Esophagus muscularis mucosa (tissue), 4 donors: ENCODE results near the gene SIGLEC8.

Experiments used
- CTCF ChIP-seq, 3 experiments: fragments of 200-600 bp in 2 of 3; fragments of 450-650 bp in 1 of 3; sonication (generic) in 2 of 3; IDR thresholded peaks; one replicate each; pipeline ENCODE4 v1.5.1; 2017 to 2019; ENCODE audit warnings: antibody characterized with exemption in 3 of 3, mild to moderate bottlenecking in 2 of 3, moderate library complexity in 1 of 3
- EP300 ChIP-seq: sonication (generic); formaldehyde crosslinking; IDR thresholded peaks from one replicate; pipeline ENCODE4 v1.6.1; 2017; ENCODE audit warnings: antibody characterized with exemption
- POLR2A ChIP-seq: fragments of 450-650 bp; IDR thresholded peaks from one replicate; pipeline ENCODE4 v1.6.1; 2017; ENCODE audit warnings: antibody characterized with exemption, moderate library complexity, mild to moderate bottlenecking, low read depth

GRCh38 chr19:51462681-51463080, 4.4 kb upstream of the SIGLEC8 start:
- TF ChIP-seq CTCF (IDR thresholded peaks at IDR 0.05), result no peak
- no peak for TF ChIP-seq POLR2A
- TF ChIP-seq EP300, result no peak
